GM11168 (cell line): ENCODE measurements around the gene SETD2.
"Not testable (repeated sequence)": the region's sequence is repeated elsewhere in the genome, so short reads cannot be mapped to it uniquely, and the experiment has no call there.

Experiments
- in situ Hi-C: fragments of 300-500 bp; cut with MboI; formaldehyde crosslinking; loops from one replicate; pipeline ENCODE4 v1.12.0; 2022; ENCODE audit warnings: low sequenced_read_pairs; ENCODE audit not compliant: unreplicated experiment

Gene SETD2

DNA sequence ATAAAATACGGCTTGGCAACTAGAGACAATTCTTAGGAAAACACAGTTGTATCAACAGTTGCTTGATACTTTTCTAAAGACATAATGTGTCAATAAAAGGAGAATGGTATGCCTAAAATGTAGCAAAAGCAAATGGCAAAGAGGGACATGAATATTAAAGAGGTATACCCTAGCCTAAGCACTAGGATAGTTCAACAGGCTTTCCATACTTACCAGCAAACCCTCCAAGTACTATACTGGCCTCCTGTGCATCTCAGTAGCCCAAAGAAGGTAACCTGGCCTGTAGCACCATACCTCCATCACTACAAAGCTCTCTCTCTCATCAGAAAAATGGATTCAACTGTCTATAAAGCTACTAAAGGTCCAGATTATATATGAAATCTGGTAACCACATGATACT lies 7.5 kb downstream of the SETD2 start:
- in situ Hi-C loops = no loop called here

DNA sequence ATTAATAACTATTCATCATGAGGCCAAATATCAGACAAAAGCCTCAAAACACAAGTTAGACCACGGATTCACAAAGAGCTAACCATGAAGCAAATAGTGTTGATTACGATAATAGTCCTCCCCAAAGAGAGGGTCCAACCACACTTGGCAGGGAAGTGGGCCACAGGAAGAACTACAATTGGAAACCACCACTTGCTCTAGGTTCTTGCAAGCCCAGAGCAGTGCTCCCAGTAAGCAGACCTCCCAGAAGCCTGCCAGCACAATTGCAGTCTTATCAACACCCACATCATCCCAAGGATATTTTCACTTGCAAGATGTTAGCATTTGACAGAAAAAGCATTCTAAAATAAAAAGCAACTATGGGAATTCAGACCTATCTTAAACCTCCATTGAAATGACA lies 11.3 kb downstream of the SETD2 start:
- in situ Hi-C loops = no loop called here

DNA sequence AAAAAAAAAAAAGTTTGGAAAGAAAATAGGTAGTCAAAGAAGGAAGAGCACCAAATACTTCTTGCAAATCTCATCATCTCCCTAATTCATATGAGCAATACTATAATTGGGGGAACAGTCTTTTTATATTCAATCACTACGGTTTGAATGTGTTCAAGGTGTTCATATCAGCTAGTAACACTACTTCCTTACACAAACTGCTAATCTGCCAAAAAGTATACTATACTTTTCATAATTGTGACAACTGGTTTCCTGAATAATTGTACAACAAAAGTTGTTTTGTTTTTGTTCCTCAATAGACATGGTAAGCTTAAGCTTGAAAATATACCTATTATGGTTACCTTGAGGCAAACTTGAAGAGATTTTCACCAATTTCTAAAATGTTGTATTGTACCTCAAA lies 12.1 kb downstream of the SETD2 start:
- in situ Hi-C loops = no loop called here

DNA sequence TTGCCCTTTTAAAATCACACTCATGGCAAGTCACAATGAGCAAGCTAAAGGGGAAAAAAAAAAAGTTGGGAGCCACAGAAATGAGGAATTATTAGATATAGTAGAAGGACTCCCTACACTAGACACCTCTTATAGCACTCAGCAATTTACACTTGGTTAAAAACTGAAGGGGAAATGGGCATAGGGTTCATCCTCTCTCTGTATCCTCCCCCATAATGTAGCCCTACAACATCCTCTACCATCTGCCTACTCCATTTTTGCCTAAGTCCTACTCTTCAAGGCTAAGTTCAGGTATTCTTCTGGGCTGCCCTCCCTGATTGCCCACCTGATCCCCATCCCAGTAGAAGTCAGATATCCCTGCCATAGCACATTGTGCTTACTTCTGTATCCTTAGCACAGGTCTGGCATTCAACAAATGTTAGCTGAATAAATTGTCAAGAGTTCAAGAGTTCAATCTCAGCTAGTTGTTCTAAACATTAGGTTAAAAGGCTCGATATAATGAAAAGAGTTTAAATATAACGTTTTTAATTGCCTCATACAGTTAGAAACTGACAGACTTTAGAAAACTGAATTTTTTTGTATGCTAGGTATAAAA lies 14.5 kb downstream of the SETD2 start:
- in situ Hi-C loops = no loop called here

DNA sequence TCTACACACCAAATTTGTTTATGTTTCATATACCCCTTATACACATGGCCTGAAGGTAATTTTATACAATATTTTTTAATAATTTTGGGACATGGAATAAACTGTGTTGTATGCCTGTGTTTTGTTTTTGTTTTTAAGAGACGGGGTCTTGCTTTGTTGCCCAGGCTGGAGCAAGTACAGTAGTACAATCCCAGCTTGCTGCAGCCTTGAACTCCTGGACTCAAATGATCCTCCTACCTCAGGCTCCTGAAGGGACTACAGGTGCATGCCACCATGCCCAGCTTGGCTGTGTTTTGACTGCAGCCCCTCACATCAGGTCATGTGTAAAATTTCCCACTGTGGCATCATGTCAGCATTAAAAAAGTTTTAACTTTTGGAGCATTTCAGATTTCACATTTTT lies 18.6 kb downstream of the SETD2 start:
- in situ Hi-C loops = no loop called here

DNA sequence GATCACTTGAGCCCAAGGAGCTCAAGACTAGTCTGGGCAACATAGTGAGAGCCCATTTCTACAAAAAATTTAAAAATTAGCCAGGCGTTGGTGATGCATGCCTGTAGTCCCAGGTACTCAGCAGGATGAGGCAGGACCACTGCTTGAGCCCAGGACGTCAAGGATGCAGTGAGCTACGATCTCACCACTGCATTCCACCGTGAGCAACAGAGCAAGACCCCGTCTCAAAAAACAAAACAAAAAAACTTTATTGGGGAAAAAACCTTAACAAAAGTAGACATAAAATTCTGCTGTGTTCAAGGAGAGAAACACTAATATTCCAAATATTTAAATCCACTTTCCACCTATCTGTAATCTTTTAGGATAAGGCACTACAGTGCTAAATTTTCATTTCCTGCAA lies 20.8 kb downstream of the SETD2 start:
- in situ Hi-C loops = no loop called here

DNA sequence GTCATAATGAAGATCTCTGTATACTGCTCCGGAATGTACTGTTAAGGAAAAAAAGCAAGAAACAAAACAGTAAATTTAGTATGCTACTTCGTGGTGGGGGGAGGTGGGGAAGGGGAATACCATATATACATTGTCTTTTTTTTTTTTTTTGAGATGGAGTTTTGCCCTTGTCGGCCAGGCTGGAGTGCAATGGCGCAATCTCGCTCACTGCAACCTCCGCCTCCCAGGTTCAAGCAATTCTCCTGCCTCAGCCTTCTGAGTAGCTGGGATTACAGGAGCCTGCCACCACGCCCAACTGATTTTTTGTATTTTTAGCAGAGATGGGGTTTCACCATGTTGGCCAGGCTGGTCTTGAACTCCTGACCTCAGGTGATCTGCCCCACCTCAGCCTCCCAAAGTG lies 21.4 kb downstream of the SETD2 start:
- in situ Hi-C loops = not testable (repeated sequence)

DNA sequence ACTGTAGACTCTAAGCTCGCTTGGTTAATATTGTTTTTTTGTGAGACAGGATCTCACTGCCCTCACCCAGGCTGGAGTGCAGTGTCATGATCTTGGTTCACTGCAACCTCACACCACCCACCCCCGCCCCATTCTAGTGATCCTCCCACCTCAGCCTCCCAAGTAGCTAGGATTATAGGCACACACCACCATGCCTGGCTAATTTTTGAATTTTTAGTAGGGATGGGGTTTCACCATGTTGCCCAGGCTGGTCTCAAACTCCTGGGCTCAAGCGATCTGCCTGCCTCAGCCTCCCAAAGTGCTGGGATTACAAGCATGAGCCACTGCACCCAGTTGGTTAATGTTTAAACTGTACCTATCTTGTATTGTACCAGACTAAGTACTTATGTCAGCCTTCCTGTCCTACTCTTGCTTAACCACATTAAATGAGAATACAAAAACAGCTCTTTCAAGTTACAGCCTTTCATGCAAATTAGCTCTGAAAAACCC lies 22.9 kb downstream of the SETD2 start:
- in situ Hi-C loops = not testable (repeated sequence)

DNA sequence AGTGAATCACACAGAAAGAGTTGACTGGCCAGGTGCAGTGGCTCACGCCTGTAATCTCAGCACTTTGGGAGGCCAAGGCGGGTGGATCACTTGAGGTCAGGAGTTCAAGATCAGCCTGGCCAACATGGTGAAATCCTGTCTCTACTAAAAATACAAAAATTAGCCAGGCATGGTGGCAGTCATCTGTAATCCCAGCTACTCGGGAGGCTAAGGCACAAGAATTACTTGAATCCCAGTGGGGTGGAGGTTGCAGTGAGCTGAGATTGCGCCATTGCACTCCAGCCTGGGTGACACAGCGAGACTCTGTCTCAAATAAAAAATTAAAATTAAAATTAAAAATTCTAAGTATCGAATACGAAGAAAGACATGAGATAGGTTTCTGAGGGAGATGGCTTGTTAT lies 23.4 kb downstream of the SETD2 start:
- in situ Hi-C loops = not testable (repeated sequence)

DNA sequence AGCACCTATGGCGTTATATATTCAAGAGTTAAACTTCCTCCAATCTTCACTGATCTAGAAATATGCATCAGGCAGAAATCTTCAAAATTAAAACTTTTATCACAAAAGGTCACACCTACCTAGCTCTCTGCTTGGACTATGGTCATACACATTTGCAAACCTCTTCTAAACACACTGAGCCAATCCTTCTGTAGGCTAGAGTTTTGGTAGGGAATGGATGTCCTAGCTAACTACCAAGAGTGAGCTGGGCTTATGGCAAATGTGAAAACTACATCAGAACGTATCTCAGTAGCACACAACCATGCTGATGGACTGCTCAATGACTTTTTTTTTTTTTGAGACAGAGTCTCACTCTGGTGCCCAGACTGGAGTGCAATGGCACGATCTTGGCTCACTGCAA lies 29.6 kb downstream of the SETD2 start:
- in situ Hi-C loops = no loop called here

DNA sequence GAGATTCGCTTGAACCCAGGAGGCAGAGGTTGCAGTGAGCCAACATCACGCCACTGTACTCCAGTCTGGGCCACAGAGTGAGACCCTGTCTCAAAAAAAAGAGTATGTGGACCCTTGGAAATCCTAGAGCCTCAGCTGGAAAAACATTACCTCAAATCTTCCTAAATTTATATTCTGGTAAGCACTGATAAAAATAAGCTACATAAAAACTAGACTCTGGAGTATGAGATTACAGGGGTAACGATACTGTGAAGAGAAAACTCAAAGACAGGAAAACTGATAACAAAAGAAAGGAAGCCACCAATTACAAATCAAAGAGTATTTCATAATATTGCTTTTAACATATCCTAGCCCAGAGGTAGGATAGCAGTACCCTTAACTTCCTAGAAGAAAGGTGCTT lies 30.3 kb downstream of the SETD2 start:
- in situ Hi-C loops = no loop called here

DNA sequence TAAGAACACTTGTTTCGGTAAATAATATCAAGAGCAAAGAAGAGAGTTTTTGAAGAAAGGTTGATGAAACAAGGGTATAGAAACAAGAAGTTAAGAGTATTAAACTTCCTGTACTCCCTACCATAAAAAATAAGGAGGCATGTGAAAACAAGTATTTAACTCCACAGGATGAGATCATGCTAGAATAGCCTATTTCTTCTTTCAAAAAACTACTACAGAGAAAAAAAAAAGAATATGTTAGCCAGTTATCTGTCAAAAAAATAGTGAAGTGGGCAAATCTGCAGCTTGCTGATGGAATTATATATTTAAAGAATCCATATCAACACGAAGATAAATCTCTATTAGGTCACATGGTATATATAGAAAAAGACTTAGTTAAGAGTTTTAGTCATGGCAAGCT lies 33.4 kb downstream of the SETD2 start:
- in situ Hi-C loops = no loop called here

DNA sequence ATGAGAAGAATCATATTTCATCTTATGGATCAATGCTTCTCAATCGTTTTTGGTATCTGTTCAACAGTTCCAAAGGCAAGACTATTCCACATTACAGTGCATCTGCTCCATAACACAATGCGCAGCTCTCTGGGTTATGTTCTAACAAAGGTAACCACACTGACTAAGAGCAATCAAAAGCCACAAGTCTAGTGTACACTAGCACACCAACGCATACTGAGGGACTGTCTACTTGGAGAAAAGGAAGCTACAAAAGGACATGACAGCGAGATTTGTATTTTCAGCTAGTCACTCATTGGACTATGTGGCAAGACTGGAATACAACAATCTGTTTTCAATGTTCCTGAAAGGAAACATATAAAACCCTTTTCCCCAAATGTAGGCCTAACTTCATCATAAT lies 35.8 kb downstream of the SETD2 start:
- in situ Hi-C loops = no loop called here

DNA sequence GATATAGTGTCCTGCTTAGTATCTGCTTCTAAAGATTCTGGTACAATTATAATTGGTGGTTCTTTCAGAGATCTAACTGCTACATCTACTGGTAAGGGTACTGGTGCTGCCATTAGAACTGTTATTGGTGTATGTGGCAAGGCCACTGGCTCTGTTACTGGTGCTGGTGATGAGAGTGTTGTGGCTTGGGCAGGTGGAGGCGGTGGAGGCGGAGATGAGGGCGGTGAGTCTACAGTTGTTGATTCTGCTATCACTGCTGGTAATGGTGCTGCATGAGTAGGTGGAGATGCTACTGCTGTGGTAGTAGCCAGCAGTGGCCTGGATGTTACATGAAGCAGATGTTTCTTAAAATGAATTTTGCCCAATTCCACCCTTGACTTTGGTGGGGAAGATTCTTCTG lies 40.1 kb downstream of the SETD2 start:
- in situ Hi-C loops = no loop called here

DNA sequence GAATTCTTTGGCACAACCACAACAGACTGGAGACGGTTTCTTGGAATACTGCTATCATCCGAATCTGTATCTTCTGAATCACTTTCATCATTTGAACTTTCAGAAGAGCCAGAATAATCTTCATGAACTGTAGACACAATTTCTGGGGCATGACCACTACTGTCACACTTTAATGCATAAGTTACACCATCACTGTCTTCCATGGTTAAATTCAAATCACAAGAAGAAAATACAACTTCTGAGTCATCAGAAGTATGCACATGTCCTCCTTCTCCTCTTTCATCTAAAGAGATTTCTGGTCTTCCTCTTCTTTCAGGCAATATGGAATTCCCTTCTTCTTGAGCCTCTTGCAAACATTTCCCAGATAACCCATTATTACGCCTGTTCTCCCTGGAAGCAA lies 42.5 kb downstream of the SETD2 start:
- in situ Hi-C loops = no loop called here

DNA sequence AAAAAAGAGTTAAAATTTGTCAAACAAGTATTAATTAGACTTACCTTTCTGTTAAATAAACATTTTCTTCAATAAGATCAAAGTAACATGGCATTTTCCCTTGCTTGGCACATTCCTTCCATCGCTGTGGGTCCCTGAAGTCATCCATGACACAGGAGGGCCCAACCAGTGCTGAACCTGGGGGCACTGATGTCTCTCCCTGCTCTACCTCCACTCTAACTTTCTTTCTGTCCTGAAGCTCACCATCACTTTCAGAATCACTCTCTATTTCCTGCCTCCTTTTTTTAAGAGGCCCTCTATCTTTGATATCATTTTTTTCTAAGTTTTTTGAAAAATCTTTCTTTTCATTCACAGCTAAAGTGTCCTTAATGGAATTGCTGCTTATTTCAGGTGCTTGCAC lies 43.8 kb downstream of the SETD2 start:
- in situ Hi-C loops = no loop called here

DNA sequence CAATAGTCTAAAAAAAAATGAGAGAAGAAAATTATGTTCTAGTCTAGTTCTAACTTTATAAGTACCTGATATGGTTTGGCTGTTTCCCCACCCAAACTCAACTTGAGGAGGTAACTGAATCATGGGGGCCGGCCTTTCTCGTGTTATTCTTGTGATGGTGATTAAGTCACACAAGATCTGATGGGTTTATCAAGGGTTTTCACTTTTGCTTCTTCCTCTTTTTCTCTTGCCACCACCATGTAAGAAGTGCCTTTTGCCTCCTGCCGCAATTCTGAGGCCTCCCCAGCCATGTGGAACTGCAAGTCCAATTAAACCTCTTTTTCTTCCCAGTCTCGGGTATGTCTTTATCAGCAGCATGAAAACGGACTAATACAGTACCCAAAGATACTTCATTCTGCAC lies 44.5 kb downstream of the SETD2 start:
- in situ Hi-C loops = not testable (repeated sequence)

DNA sequence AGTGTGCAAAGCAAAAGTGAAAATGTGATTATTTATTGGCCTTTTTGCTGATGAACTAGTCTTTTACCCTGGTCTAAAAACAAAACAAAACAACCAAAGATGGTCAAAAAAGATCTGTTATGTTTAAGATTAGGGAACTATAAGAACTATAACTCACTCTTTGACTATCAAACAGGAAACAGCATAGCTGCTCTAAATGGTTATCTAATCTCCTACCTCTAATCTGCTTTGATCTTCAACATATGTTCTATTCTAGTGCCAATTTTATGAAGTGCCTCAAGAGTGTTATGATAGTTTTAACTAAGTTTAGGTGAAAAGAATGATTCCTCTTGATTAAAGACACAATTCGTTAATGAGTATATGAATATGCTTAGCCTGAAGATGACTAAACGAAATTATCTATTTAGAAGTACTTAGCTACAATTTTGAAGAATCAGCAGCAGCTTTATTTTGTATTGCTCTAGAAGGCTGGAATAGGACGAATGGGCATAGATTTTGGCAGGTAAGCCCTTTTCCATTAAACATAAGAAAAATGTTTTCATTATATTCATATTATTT lies 46.0 kb downstream of the SETD2 start:
- in situ Hi-C loops = no loop called here

DNA sequence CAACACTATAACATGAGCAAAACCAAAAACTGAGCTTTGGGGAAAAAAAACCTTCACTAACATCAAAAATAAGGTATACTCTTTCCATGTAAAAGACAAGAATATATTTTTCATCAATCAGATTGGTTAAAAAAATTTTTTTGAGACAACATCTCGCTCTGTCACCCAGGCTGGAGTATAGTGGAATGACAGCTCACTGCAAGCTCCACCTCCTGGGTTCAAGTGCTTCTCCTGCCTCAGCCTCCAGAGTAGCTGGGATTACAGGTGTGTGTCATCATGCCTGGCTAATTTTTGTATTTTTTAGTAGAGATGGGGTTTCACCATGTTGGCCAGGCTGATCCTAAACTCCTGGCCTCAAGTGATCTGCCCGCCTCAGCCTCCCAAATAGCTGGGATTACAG lies 48.4 kb downstream of the SETD2 start:
- in situ Hi-C loops = not testable (repeated sequence)

DNA sequence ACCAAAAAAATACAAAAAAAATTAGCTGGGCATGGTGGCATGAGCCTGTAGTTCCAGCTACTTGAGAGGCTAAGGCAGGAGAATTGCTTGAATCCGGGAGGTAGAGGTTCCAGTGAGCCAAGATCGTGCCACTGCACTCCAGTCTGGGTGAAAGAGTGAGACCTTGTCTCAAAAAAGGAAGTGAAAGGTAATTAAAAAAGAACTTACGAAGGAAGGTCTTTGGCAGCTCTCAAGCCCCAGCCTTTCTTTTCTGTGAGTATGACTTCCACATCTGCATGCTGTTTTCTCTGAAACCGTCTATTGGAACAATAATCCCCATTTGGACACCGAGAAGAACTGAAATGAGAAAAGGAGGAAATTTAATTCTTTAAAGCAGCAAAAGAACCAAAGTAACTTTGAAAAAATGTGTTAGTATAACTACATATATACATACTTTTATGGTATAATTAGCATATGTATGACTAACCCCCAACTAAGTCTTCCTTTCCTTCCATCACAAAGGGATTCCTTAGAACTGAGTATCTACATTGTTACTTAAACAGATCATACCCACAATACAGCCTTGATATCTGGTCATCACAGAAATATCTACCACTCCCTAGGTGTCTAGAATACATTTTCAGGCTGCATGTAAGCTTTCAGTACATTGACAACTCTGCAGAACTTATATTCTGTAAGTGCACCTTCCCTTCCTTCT lies 50.1 kb downstream of the SETD2 start:
- in situ Hi-C loops = no loop called here

DNA sequence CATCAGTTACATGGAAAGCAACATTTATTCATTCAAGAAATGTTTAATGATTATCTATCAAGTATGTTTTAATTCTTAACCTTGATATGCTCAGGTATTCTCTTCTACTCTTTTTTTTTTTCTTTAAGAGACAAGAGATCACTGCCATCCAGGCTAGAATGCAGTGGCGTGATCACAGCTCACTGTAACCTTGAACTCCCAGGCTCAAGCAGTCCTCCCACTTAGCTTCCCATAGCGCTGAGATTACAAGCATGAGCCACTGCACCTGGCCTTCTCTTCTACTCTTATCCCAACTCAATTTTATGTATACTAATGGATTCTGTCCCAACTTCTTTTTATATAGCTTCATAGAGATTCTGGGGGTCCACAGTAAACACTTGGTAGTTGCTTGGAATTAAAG lies 50.9 kb downstream of the SETD2 start:
- in situ Hi-C loops = no loop called here

DNA sequence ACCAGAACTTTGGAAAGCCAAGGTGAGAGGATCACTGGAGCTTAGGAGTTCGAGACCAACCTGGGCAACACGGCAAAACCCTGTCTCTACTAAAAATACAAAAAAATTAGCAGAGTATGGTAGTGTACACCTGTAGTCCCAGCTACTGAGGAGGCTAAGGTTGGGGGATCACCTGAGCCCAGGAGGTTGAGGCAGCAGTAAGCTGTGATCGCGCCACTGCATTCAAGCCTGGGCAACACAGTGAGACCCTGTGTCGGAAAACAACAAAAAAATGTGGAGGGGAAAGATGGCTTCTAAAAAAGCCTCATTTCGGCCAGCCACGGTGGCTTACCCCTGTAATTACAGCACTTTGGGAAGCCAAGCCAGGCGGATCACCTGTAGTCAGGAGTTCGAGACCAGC lies 54.5 kb downstream of the SETD2 start:
- in situ Hi-C loops = no loop called here
